GM21576 (cell line): Measurements from ENCODE around the gene CIP2A.

ENCODE experiments used
- ATAC-seq: cut with Tn5 transposase; IDR thresholded peaks from one replicate; pipeline ENCODE4 v1.9.1; 2021; ENCODE audit warnings: mild to moderate bottlenecking, moderate library complexity; ENCODE audit not compliant: unreplicated experiment

Gene CIP2A

GRCh38 chr3:108512671-108513070, 76.6 kb downstream of the CIP2A start:
- ATAC-seq, result no peak

DNA sequence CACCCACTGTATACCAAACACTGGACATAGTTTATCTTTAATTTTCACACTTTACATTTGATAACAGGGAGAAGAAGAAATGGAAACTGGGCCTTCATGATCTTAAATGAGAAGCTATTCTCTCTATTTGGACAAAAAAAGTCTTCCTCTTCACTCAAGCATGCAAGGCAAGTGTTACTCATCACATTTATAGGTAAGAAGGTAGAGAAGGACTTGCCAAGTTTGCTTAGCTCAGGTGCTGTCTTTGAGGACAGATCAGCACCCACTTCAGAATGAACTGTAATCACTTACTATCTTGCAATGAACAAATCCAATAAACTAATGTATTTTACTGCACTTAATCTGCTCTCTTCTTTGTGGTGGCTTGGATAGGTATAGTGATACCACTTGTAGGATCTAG, 77.7 kb downstream of the CIP2A start:
- ATAC-seq, result no peak

DNA sequence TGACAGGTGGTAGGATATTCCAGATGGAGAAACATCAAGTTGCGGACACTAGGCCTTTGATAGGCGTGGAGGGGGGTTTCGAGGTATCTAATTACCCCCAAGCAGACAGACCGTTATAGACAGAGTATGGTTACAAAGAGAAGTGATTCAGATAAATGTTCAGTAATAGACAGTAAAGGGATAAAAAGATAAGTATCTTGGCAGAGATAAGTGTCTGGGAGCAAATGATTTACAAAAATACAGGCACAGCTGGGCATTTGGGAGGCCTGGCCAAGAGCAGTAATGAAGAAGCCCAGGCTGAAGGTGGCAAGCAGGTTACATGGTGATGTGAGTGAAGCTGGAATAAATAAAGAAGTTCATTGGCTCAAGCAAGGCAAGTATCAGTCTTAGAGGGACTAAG, 78.2 kb downstream of the CIP2A start:
- no peak for ATAC-seq

GRCh38 chr3:108510496-108510895, 78.7 kb downstream of the CIP2A start, which contains the start of gene MYH15:
TSS of gene MYH15 (minus strand) at chr3:108510596. CDS start at chr3:108510530, 66 bp downstream.
- ATAC-seq, result no peak

- ATAC-seq, result no peak
These were observed 79.4 kb downstream of the CIP2A start for GRCh38 chr3:108509871-108510270.

DNA sequence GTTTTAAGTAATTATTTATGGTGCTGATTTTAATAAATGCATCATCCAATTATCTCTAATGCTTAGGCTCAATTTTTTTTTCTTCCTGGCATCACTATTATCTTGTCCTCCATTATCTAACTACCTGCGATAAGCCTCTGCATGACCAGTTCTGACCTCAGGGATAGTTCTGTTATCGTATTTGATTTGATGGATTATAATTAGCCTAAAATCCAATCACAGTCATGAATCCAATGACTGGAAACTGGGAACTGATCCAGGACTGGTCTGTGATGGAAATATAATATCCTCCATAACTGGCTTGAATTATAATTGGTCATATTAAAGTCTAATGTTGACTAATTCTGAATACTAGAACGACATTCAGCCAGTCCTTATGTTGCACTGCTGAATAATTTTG, 80.0 kb downstream of the CIP2A start:
- ATAC-seq, result no peak

DNA sequence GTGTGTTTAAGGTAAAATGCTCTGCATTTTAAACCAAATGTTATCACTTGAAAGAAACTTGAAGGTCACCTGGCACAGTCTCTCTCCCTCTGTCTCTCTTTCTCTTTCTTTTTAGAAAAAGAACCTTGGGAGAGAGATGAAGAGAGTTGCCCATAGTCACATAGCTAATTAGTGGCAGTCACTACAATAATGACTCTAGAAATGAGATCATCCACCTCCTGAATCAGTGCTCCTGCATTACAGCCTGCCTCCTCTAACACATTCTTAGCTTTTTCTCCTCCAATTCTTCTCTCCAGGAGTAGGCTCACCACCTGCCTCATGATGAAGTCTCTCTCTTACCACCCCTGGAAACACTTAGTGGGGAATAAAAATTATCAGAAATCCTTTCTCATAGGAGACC, 81.3 kb downstream of the CIP2A start:
- no peak for ATAC-seq

DNA sequence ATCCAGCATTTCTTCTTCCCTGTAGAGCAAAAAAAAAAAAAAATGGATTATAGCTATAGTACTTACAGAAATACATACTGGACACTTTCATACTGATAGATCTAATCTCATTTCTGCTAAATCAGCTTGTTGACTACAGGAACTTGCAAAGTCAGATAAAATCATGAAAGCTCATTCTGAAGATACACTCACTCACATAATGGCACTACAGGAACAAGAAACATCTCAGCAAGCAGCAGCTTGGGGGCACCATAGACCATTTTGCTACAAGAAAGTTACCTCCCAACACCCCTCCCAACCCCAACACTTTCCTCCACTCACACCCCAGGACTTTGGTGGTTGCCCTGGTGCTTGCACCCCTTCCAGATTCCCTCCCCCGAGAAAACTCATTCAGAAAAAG, 83.4 kb downstream of the CIP2A start:
- no peak for ATAC-seq

DNA sequence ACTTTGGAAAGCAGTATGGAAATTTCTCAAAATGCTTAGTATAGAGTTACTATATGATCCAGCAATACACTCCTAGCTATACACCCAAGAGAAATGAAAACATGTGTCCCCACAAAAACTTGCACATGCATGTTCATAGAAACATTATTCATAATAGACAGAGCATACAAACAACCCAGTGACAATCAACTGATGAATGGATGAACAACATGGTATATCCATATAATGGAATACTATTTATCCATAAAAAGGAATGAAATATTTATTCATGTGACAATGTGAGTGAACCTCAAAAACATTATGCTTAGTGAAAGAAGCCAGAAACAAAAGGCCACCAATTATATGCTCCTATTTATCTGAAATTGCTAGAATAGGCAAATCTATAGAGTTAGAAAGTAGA, 85.5 kb downstream of the CIP2A start:
- no peak for ATAC-seq

DNA sequence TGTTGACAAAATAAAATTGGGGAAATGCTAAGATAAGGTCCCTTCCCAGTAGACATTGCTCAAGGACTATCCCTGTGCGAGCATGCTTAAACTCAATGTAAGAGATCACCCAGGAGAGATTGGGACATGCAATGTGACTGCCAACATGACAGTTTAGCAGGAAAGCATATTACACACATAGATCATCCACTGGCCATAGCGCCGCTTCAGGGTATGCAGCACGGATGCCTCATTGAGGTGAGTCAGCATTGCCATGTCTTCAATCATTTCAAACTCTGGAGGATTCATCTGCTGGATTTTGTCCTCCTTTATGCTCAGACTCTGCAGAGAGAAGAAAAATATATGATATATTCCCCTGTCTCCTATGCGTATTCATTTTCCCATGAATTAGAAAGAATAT, 87.7 kb downstream of the CIP2A start:
- no peak for ATAC-seq

DNA sequence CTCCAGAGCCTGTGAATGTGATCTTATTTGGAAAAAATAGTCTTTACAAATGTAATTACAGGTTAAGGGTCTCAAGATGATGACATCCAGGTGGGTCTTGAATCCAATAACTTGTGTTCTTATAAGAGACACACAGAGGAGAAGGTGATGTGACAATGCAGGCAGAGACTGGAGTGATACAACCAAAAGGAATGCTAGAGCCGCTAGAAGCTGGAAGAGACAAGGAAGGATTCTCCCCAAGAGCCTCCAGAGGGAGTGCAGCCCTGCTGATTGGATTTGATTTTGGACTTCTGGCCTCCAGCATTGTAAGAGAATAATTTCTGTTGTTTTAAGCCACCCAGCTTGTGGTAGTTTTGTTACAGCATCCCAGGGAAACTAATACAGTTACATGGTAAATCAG, 88.5 kb downstream of the CIP2A start:
- no peak for ATAC-seq
